Bone marrow (tissue), 2 donors: ENCODE results near the gene NUP210L.

Experiments
- DNase-seq, 2 donors: peaks; one replicate each; lab custom pipeline; 2025; lab: John Stamatoyannopoulos, UW

NUP210L gene

GRCh38 chr1:153944005-153944826 is 210.7 kb downstream of the NUP210L start:
- DNase-seq, result no peak

- DNase-seq, result no peak
These were observed 211.9 kb downstream of the NUP210L start for GRCh38 chr1:153942766-153943549.
